DND-41 (cell line): ENCODE results near the gene CILP.

Experiments used
- ATAC-seq: fragments of 200-7000 bp; cut with Tn5 transposase; 3 replicates; pipeline ENCODE4 v1.9.1; 2021; ENCODE audit warnings: low read depth; ENCODE audit not compliant: insufficient read depth
- DNase-seq: peaks from one replicate; pipeline ENCODE4 v3.0.0-alpha.2; 2020
- H2AFZ ChIP-seq: 2 replicates; pipeline ENCODE4 v1.6.0; 2012; ENCODE audit warnings: low read depth, low read length
- H3K27ac ChIP-seq: 2 replicates; pipeline ENCODE4 v1.5.1; 2012; ENCODE audit warnings: low read length, inconsistent platforms
- H3K27me3 ChIP-seq: fragments of 200-600 bp; sonication (generic); 2 replicates; pipeline ENCODE4 v1.6.0; 2012; ENCODE audit warnings: low read length, mild to moderate bottlenecking, inconsistent platforms; ENCODE audit not compliant: insufficient read depth, poor library complexity
- H3K36me3 ChIP-seq: 2 replicates; pipeline ENCODE4 v1.5.1; 2012; ENCODE audit warnings: low read length, inconsistent platforms; ENCODE audit not compliant: insufficient read depth
- H3K4me1 ChIP-seq: 2 replicates; pipeline ENCODE4 v1.5.1; 2012; ENCODE audit warnings: mild to moderate bottlenecking, low read length; ENCODE audit not compliant: insufficient read depth
- H3K4me2 ChIP-seq: 2 replicates; pipeline ENCODE4 v1.6.0; 2012; ENCODE audit warnings: mild to moderate bottlenecking, moderate library complexity, low read length, inconsistent platforms; ENCODE audit not compliant: insufficient read depth
- H3K4me3 ChIP-seq, 2 experiments: fragments of 200-600 bp in 1 of 2; shearing (Covaris generic) in 1 of 2; 2 replicates each; pipeline ENCODE4 v1.5.1; 2012 to 2016; ENCODE audit warnings: inconsistent platforms in 2 of 2, low read length in 2 of 2, mild to moderate bottlenecking in 2 of 2, low read depth in 1 of 2, moderate library complexity in 1 of 2
- H3K79me2 ChIP-seq: 2 replicates; pipeline ENCODE4 v1.6.0; 2012; ENCODE audit warnings: low read length, inconsistent platforms; ENCODE audit not compliant: insufficient read depth
- H3K9ac ChIP-seq: 2 replicates; pipeline ENCODE4 v1.6.0; 2012; ENCODE audit warnings: low read depth, mild to moderate bottlenecking, inconsistent platforms, low read length, moderate library complexity
- H3K9me3 ChIP-seq: 2 replicates; pipeline ENCODE4 v1.5.1; 2012; ENCODE audit warnings: low read length, moderate library complexity, mild to moderate bottlenecking, inconsistent platforms; ENCODE audit not compliant: insufficient read depth, severe bottlenecking
- H4K20me1 ChIP-seq: 2 replicates; pipeline ENCODE4 v1.6.0; 2012; ENCODE audit warnings: low read length; ENCODE audit not compliant: insufficient read depth
- CTCF ChIP-seq: IDR thresholded peaks from 2 replicates; pipeline ENCODE4 v1.5.1; 2012; ENCODE audit warnings: borderline replicate concordance, low read length, moderate library complexity, mild to moderate bottlenecking; ENCODE audit not compliant: poor library complexity, severe bottlenecking; ENCODE audit errors: extremely low read depth
- EZH2 ChIP-seq: IDR thresholded peaks from 3 replicates; pipeline ENCODE4 v1.6.1; 2012; ENCODE audit warnings: borderline replicate concordance, low read depth, mild to moderate bottlenecking, moderate library complexity, low read length, inconsistent platforms; ENCODE audit not compliant: severe bottlenecking

CILP gene

GRCh38 chr15:65222891-65223290 lies 11.6 kb upstream of the CILP start:
- Histone ChIP-seq H3K79me2 (no peaks in the 10 kb centered on the region), H3K9me3 (no peaks in the 10 kb centered on the region), H4K20me1 (no peaks in the 10 kb centered on the region), H3K27ac (no peak overlapping the region), H3K4me1 (no peaks in the 10 kb centered on the region), H2AFZ (no peak overlapping the region), H3K9ac (no peak overlapping the region), H3K4me2 (no peak overlapping the region), H3K36me3 (no peaks in the 10 kb centered on the region), H3K27me3 (no peaks in the 10 kb centered on the region), H3K4me3 (no peak overlapping the region)
- ATAC-seq (no peak), DNase-seq (no peak)
- TF ChIP-seq CTCF (no peak), EZH2 (no peak)

- no peak for ATAC-seq
- Histone ChIP-seq H3K4me1 (no peaks in the 10 kb centered on the region), H3K79me2 (no peaks in the 10 kb centered on the region), H3K9me3 (no peaks in the 10 kb centered on the region), H3K27ac (no peak overlapping the region), H3K9ac (no peak overlapping the region), H3K4me2 (no peak overlapping the region), H3K27me3 (no peaks in the 10 kb centered on the region), H3K36me3 (no peaks in the 10 kb centered on the region), H3K4me3 (no peak overlapping the region), H4K20me1 (no peaks in the 10 kb centered on the region), H2AFZ (no peak overlapping the region)
- no peak for TF ChIP-seq EZH2
- TF ChIP-seq CTCF = no peak
- DNase-seq = no peak
Observed at GRCh38 chr15:65221697-65222096, 10.4 kb upstream of the CILP start.

- no peak overlapping the region for H3K4me2 ChIP-seq
- H3K27me3 ChIP-seq = no peaks in the 10 kb centered on the region
- no peak overlapping the region for H2AFZ ChIP-seq
- H3K4me1 ChIP-seq = no peaks in the 10 kb centered on the region
- H3K4me3 ChIP-seq = no peak overlapping the region
- ATAC-seq (no peak), DNase-seq (no peak)
- no peaks in the 10 kb centered on the region for H3K36me3 ChIP-seq
- no peaks in the 10 kb centered on the region for H3K9me3 ChIP-seq
- no peaks in the 10 kb centered on the region for H4K20me1 ChIP-seq
- no peaks in the 10 kb centered on the region for H3K79me2 ChIP-seq
- no peak overlapping the region for H3K9ac ChIP-seq
- no peak overlapping the region for H3K27ac ChIP-seq
- TF ChIP-seq CTCF = no peak
- TF ChIP-seq EZH2 = no peak
Observed at GRCh38 chr15:65219137-65219536, 7.9 kb upstream of the CILP start.
